Hepatocyte (in vitro differentiated cells): ENCODE data around the gene ZNF91.

Experiments
- CTCF ChIP-seq: fragments of 200-600 bp; sonication (generic); IDR thresholded peaks from 2 replicates; pipeline ENCODE4 v1.5.1; 2016; ENCODE audit warnings: antibody characterized with exemption, mild to moderate bottlenecking; ENCODE audit not compliant: poor library complexity
- EZH2 ChIP-seq: fragments of 200-600 bp; sonication (generic); IDR thresholded peaks from 2 replicates; pipeline ENCODE4 v1.6.1; 2016; ENCODE audit warnings: antibody characterized with exemption, mild to moderate bottlenecking, borderline replicate concordance

- TF ChIP-seq CTCF: no peak
- no peak for TF ChIP-seq EZH2
These were observed 91.0 kb downstream of the ZNF91 start for GRCh38 chr19:23304238-23304637.
